OCI-LY7 (cell line): ENCODE data around the gene KCNB1. TPM values are rescaled to one million over a fixed set of nuclear protein-coding genes. Genes with fewer than 3 reads are reported as not detected.

ENCODE experiments used
- BruUV-seq: library from RNA; stranded (reverse); fragments of 400-500 nt; replicated peaks from 2 replicates; lab custom pipeline; 2021; lab: Mats Ljungman, UMichigan
- CTCF ChIA-PET: fragments of 300-600 bp; sonication (Branson Sonifier 250); formaldehyde crosslinking; loops from one replicate; lab custom pipeline; 2022; ENCODE audit warnings: antibody characterized with exemption; ENCODE audit not compliant: unreplicated experiment; lab: Charles Lee
- POLR2A ChIA-PET: fragments of 300-600 bp; sonication (Branson Sonifier 250); formaldehyde crosslinking; loops from one replicate; lab custom pipeline; 2022; ENCODE audit warnings: antibody characterized with exemption; lab: Charles Lee
- DNase-seq: peaks from one replicate; pipeline ENCODE4 v3.0.0-alpha.2; 2015; ENCODE audit warnings: low spot score
- H2AFZ ChIP-seq: fragments of 200-600 bp; sonication (generic), shearing (Covaris generic); 2 replicates; pipeline ENCODE4 v1.6.1; 2014; ENCODE audit warnings: mild to moderate bottlenecking, antibody characterized with exemption, low read length, moderate library complexity
- H3K27ac ChIP-seq: fragments of 200-600 bp; sonication (generic); 2 replicates; pipeline ENCODE4 v1.5.1; 2014; ENCODE audit warnings: mixed run types, low read depth, mild to moderate bottlenecking, moderate library complexity, low read length, inconsistent platforms; ENCODE audit not compliant: poor library complexity, severe bottlenecking
- H3K36me3 ChIP-seq: fragments of 200-600 bp; sonication (generic); 2 replicates; pipeline ENCODE4 v1.6.1; 2014; ENCODE audit warnings: mild to moderate bottlenecking, antibody characterized with exemption, low read length, moderate library complexity, mixed read lengths; ENCODE audit not compliant: insufficient read depth
- H3K4me1 ChIP-seq: fragments of 200-600 bp; sonication (generic); 2 replicates; pipeline ENCODE4 v1.5.1; 2014; ENCODE audit warnings: mild to moderate bottlenecking, low read length; ENCODE audit not compliant: insufficient read depth, poor library complexity, severe bottlenecking
- H3K4me2 ChIP-seq: fragments of 200-600 bp; sonication (generic); 2 replicates; pipeline ENCODE4 v1.6.1; 2014; ENCODE audit warnings: mild to moderate bottlenecking, low read length
- H3K4me3 ChIP-seq: fragments of 200-600 bp; sonication (generic); 2 replicates; pipeline ENCODE4 v1.5.1; 2014; ENCODE audit warnings: mild to moderate bottlenecking, low read depth, low read length; ENCODE audit not compliant: poor library complexity, severe bottlenecking
- H3K79me2 ChIP-seq: fragments of 200-600 bp; sonication (generic); 2 replicates; pipeline ENCODE4 v1.6.1; 2016; ENCODE audit warnings: low read depth, mild to moderate bottlenecking, low read length, moderate library complexity, mixed read lengths; ENCODE audit not compliant: insufficient read depth
- H3K9me2 ChIP-seq: fragments of 200-600 bp; sonication (generic); 2 replicates; pipeline ENCODE4 v1.6.1; 2016; ENCODE audit warnings: mild to moderate bottlenecking, low read length, mixed read lengths; ENCODE audit not compliant: insufficient read depth
- H3K9me3 ChIP-seq: fragments of 200-600 bp; sonication (generic); 2 replicates; pipeline ENCODE4 v1.6.1; 2014; ENCODE audit warnings: mild to moderate bottlenecking, mixed run types, low read length, mixed read lengths
- H4K20me1 ChIP-seq: fragments of 200-600 bp; sonication (generic); 2 replicates; pipeline ENCODE4 v1.6.1; 2014; ENCODE audit warnings: mild to moderate bottlenecking, antibody characterized with exemption, low read length, moderate library complexity, mixed read lengths; ENCODE audit not compliant: insufficient read depth
- CTCF ChIP-seq: fragments of 200-600 bp; sonication (generic); conservative IDR thresholded peaks from 2 replicates; pipeline ENCODE4 v1.5.1; 2014; ENCODE audit warnings: mild to moderate bottlenecking, antibody characterized with exemption, low read length, moderate library complexity, mixed read lengths
- EZH2phosphoT487 ChIP-seq: fragments of 200-600 bp; sonication (generic); IDR thresholded peaks from 2 replicates; pipeline ENCODE4 v1.6.1; 2018; ENCODE audit warnings: low read depth, borderline replicate concordance, mild to moderate bottlenecking, mixed run types, antibody characterized with exemption, low read length, moderate library complexity, mixed read lengths
- intact Hi-C: fragments of 100-400 bp; cut with micrococcal nuclease; formaldehyde crosslinking; loops from one replicate; pipeline ENCODE4 v1.10.0; 2022; ENCODE audit not compliant: unreplicated experiment
- total RNA-seq, 2 experiments: library from RNA; depleted of rRNA in 1 of 2; stranded (reverse); fragments of >200 nt in 1 of 2; shearing (Covaris generic) in 1 of 2; gene quantifications; 2 replicates each; pipeline ENCODE4 v1.2.3, GENCODE V29; 2014 to 2022

The KCNB1 gene
- total RNA-seq, 2 experiments from 2014 or later: not detected

GRCh38 chr20:49511788-49512525, 29.5 kb upstream of the KCNB1 start:
- intact Hi-C loops: no loop called here
- Histone ChIP-seq H3K4me2 (no peak overlapping the region), H3K36me3 (no peaks in the 10 kb centered on the region), H3K4me3 (no peak overlapping the region), H3K9me3 (no peaks in the 10 kb centered on the region), H4K20me1 (no peaks in the 10 kb centered on the region), H3K4me1 (no peaks in the 10 kb centered on the region), H3K9me2 (no peaks in the 10 kb centered on the region), H2AFZ (no peak overlapping the region), H3K27ac (no peak overlapping the region), H3K79me2 (no peaks in the 10 kb centered on the region)
- no peak for DNase-seq
- BruUV-seq: no TSS peak
- POLR2A ChIA-PET: no interaction called here
- CTCF ChIA-PET: no interaction called here
- TF ChIP-seq CTCF: no peak
- TF ChIP-seq EZH2phosphoT487: no peak

GRCh38 chr20:49510562-49511122, 28.2 kb upstream of the KCNB1 start:
- POLR2A ChIA-PET: no interaction called here
- TF ChIP-seq EZH2phosphoT487 (no peak), CTCF (no peak)
- Histone ChIP-seq H3K9me3 (no peaks in the 10 kb centered on the region), H4K20me1 (no peaks in the 10 kb centered on the region), H3K79me2 (no peaks in the 10 kb centered on the region), H3K4me2 (no peak overlapping the region), H3K4me1 (no peaks in the 10 kb centered on the region), H2AFZ (no peak overlapping the region), H3K27ac (no peak overlapping the region), H3K4me3 (no peak overlapping the region), H3K36me3 (no peaks in the 10 kb centered on the region), H3K9me2 (no peaks in the 10 kb centered on the region)
- DNase-seq: no peak
- BruUV-seq: no TSS peak
- CTCF ChIA-PET: no interaction called here
- intact Hi-C loops: no loop called here
